Loucy (cell line): ENCODE measurements around the gene CROCC.

Experiments
- H2AFZ ChIP-seq: fragments of 200-600 bp; sonication (generic); 2 replicates; pipeline ENCODE4 v1.6.0; 2016; ENCODE audit warnings: antibody characterized with exemption, mild to moderate bottlenecking, low read length, moderate library complexity
- H3F3A ChIP-seq: fragments of 200-600 bp; 2 replicates; pipeline ENCODE4 v1.6.0; 2016; ENCODE audit warnings: antibody characterized with exemption, low read depth, mild to moderate bottlenecking
- H3K27me3 ChIP-seq: fragments of 200-600 bp; sonication (generic); 2 replicates; pipeline ENCODE4 v1.6.1; 2014; ENCODE audit warnings: low read length, mild to moderate bottlenecking; ENCODE audit not compliant: insufficient read depth, poor library complexity, severe bottlenecking
- H3K36me3 ChIP-seq: fragments of 200-600 bp; sonication (generic); 2 replicates; pipeline ENCODE4 v1.6.1; 2016; ENCODE audit warnings: low read length; ENCODE audit not compliant: insufficient read depth
- H3K4me1 ChIP-seq: fragments of 200-600 bp; sonication (generic); 2 replicates; pipeline ENCODE4 v1.5.1; 2014; ENCODE audit warnings: low read length, mild to moderate bottlenecking; ENCODE audit not compliant: insufficient read depth, poor library complexity, severe bottlenecking
- H3K4me2 ChIP-seq: fragments of 200-600 bp; sonication (generic); 2 replicates; pipeline ENCODE4 v1.6.0; 2014; ENCODE audit warnings: antibody characterized with exemption, low read length, low read depth, mild to moderate bottlenecking; ENCODE audit not compliant: poor library complexity, severe bottlenecking
- H3K4me3 ChIP-seq: fragments of 200-600 bp; sonication (generic); 2 replicates; pipeline ENCODE4 v1.5.1; 2014; ENCODE audit warnings: low read length, mild to moderate bottlenecking, mixed read lengths; ENCODE audit not compliant: poor library complexity, severe bottlenecking
- H3K79me2 ChIP-seq: fragments of 200-600 bp; sonication (generic); 2 replicates; pipeline ENCODE4 v1.6.1; 2014; ENCODE audit warnings: low read length; ENCODE audit not compliant: insufficient read depth
- H3K9ac ChIP-seq: fragments of 200-600 bp; sonication (generic); 2 replicates; pipeline ENCODE4 v1.6.0; 2014; ENCODE audit warnings: mild to moderate bottlenecking, low read depth, low read length, moderate library complexity; ENCODE audit not compliant: poor library complexity, severe bottlenecking
- H3K9me2 ChIP-seq: fragments of 200-600 bp; sonication (generic); replicated peaks from 2 replicates; pipeline ENCODE4 v1.6.1; 2016; ENCODE audit warnings: low read depth, low read length, mixed read lengths
- H3K9me3 ChIP-seq: fragments of 200-600 bp; sonication (generic); 2 replicates; pipeline ENCODE4 v1.6.1; 2014; ENCODE audit warnings: mild to moderate bottlenecking, antibody characterized with exemption, low read length, low read depth; ENCODE audit not compliant: insufficient read depth
- H4K20me1 ChIP-seq: fragments of 200-600 bp; sonication (generic); 2 replicates; pipeline ENCODE4 v1.6.0; 2014; ENCODE audit warnings: antibody characterized with exemption, low read length, mild to moderate bottlenecking; ENCODE audit not compliant: insufficient read depth, poor library complexity, severe bottlenecking
- EZH2phosphoT487 ChIP-seq: fragments of 200-600 bp; IDR thresholded peaks from 2 replicates; pipeline ENCODE4 v1.6.1; 2018; ENCODE audit warnings: antibody characterized with exemption, mild to moderate bottlenecking, moderate library complexity, borderline replicate concordance
- TF ChIP-seq, protein P1 (sequence below): fragments of 200-600 bp; sonication (generic); conservative IDR thresholded peaks from 2 replicates; pipeline ENCODE4 v1.5.1; 2014; ENCODE audit warnings: mild to moderate bottlenecking, antibody characterized with exemption, low read length

Gene CROCC

DNA sequence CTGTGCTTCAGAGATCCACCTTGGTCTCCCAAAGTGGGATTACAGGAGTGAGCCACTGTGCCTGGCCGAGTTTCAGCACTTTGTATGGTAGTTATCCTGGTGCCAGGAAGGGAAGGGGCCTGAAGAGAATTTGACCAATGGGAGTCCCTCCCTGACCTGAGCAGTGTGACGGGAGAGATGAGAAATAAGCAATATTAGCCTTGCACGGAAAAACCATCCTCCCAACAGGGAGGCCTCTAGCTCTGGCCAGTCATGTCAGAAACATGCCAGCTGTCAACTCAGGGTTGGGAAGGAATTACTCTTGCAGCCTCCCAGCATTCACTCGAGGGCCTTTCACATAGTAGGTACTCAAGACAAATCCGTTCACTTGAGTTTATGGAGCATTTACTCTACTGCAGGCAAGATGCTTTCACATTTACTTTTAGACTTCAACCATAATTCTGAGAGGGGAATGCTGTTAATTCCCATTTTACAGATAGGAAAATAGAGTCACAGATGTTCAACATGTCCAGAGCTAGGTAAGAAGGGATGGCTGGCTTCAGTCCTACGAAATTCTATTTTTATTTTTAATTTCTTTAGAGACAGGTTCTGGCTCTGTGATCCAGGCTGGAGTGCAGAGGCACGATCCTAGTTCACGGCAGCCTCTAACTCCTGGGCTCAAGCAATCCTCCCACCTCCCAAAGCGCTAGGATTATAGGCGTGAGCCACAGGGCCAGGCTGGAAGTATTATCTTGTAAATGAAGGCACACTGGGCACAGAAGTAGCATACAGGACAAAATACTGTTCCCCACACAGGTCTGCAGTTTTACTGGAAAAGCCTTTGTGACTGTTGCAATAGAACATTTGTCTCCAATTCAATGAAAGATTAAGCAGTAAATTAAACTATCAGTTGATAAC, 93.2 kb downstream of the CROCC start:
- TF ChIP-seq, protein P1, sequence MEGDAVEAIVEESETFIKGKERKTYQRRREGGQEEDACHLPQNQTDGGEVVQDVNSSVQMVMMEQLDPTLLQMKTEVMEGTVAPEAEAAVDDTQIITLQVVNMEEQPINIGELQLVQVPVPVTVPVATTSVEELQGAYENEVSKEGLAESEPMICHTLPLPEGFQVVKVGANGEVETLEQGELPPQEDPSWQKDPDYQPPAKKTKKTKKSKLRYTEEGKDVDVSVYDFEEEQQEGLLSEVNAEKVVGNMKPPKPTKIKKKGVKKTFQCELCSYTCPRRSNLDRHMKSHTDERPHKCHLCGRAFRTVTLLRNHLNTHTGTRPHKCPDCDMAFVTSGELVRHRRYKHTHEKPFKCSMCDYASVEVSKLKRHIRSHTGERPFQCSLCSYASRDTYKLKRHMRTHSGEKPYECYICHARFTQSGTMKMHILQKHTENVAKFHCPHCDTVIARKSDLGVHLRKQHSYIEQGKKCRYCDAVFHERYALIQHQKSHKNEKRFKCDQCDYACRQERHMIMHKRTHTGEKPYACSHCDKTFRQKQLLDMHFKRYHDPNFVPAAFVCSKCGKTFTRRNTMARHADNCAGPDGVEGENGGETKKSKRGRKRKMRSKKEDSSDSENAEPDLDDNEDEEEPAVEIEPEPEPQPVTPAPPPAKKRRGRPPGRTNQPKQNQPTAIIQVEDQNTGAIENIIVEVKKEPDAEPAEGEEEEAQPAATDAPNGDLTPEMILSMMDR, result no peak
- no peak for TF ChIP-seq EZH2phosphoT487
- Histone ChIP-seq H3K9me3 (no peaks in the 10 kb centered on the region), H3K27me3 (no peaks in the 10 kb centered on the region), H3K4me1 (peaks cover 16% of the 10 kb centered on the region), H3K4me3 (no peak overlapping the region), H3K9me2 (no peaks in the 10 kb centered on the region), H2AFZ (no peak overlapping the region), H3K36me3 (peaks cover 25% of the 10 kb centered on the region; the same call in 1 of the 2 replicates), H4K20me1 (peaks cover 7% of the 10 kb centered on the region), H3K4me2 (no peak overlapping the region), H3F3A (no peaks in the 10 kb centered on the region), H3K79me2 (peaks cover 15% of the 10 kb centered on the region), H3K9ac (no peak overlapping the region)

- no peaks in the 10 kb centered on the region for H3K27me3 ChIP-seq
- no peak overlapping the region for H3K4me3 ChIP-seq
- H3K9ac ChIP-seq, result no peak overlapping the region
- H4K20me1 ChIP-seq, result no peaks in the 10 kb centered on the region
- peaks cover 9% of the 10 kb centered on the region for H3K4me1 ChIP-seq
- H3K9me2 ChIP-seq, result no peaks in the 10 kb centered on the region
- peaks cover 3% of the 10 kb centered on the region for H3K79me2 ChIP-seq
- H3K9me3 ChIP-seq, result no peaks in the 10 kb centered on the region
- H3K4me2 ChIP-seq, result no peak overlapping the region
- TF ChIP-seq, protein P1, result no peak
- no peak for TF ChIP-seq EZH2phosphoT487
- peaks cover 39% of the 10 kb centered on the region; the same call in 1 of the 2 replicates for H3K36me3 ChIP-seq
- H3F3A ChIP-seq, result no peaks in the 10 kb centered on the region
- H2AFZ ChIP-seq, result no peak overlapping the region
Measured at GRCh38 chr1:17016317-17016661, 94.6 kb downstream of the CROCC start.

DNA sequence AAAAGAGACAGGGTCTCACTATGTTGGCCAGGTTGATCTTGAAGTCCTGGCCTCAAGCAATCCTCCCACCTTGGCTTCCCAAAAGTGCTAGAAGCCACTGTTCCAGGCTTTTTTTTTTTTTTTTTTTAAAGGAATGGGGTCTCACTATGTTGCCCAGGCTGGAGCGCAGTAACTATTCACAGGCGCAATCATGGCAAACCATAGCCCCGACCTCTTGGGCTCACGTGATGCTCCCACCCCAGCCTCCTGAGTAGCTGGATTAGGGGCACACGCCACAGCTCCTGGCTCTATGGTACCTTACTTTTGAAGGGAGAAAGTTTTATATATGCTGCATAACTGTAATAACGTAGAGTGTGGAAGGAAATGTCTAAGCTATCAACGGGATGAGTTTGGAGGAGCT, 95.7 kb downstream of the CROCC start:
- peaks cover 9% of the 10 kb centered on the region for H3K4me1 ChIP-seq
- H4K20me1 ChIP-seq, result no peaks in the 10 kb centered on the region
- no peak overlapping the region for H3K4me2 ChIP-seq
- H2AFZ ChIP-seq, result no peak overlapping the region
- TF ChIP-seq, protein P1, result no peak
- TF ChIP-seq EZH2phosphoT487, result no peak
- no peaks in the 10 kb centered on the region for H3K9me2 ChIP-seq
- H3K9me3 ChIP-seq, result no peaks in the 10 kb centered on the region
- no peaks in the 10 kb centered on the region for H3F3A ChIP-seq
- no peaks in the 10 kb centered on the region for H3K27me3 ChIP-seq
- no peak overlapping the region for H3K9ac ChIP-seq
- peaks cover 51% of the 10 kb centered on the region; the same call in 1 of the 2 replicates for H3K36me3 ChIP-seq
- H3K4me3 ChIP-seq, result no peak overlapping the region
- no peaks in the 10 kb centered on the region for H3K79me2 ChIP-seq
